Measurements from ENCODE around the gene DNAJB2. TPM values are rescaled to one million over a fixed set of nuclear protein-coding genes. Genes with fewer than 3 reads are reported as not detected.
A peak's percentile ranks its signal among the peaks of the same experiment; 100 is the strongest.

DNAJB2 gene
- total RNA-seq, 3 donors from 2014 or later = 49.9 to 88.3 (median 59.0) TPM

GRCh38 chr2:219248845-219249202 is 30.3 kb upstream of the DNAJB2 start:
- intact Hi-C loops (cut with DNase I; ENCODE audit: low total_unique reads) = no loop called here
- peaks cover 17 to 24% of the 10 kb centered on the region in 2 donors for H3K4me1 ChIP-seq
- no peaks in the 10 kb centered on the region for H3K9me3 ChIP-seq
- no peaks in the 10 kb centered on the region for H3K27me3 ChIP-seq
- no peaks in the 10 kb centered on the region for H3K36me3 ChIP-seq
- TF ChIP-seq CTCF (IDR thresholded peaks at IDR 0.05) (no peak), POLR2AphosphoS5 (IDR thresholded peaks at IDR 0.05) (no peak), POLR2A (IDR thresholded peaks at IDR 0.05) (no peak)
- peak overlapping the region; percentile 93 to 98 for H3K27ac ChIP-seq
- no peak for DNase-seq (ENCODE audit: low spot score in 2 of 2)
- peak overlapping the region in 2 of 3 donors; percentile 6 to 43 for H3K4me3 ChIP-seq

GRCh38 chr2:219249203-219249980 is 29.8 kb upstream of the DNAJB2 start:
- H3K27ac ChIP-seq = peak overlapping the region; percentile 93 to 98
- H3K27me3 ChIP-seq = no peaks in the 10 kb centered on the region
- no peaks in the 10 kb centered on the region for H3K36me3 ChIP-seq
- peaks cover 21 to 24% of the 10 kb centered on the region in 2 donors for H3K4me1 ChIP-seq
- DNase-seq (ENCODE audit: low spot score in 2 of 2) = peak; percentile 89 to 90
- peak overlapping the region in 1 of 3 donors; percentile 43 for H3K4me3 ChIP-seq
- H3K9me3 ChIP-seq = no peaks in the 10 kb centered on the region
- no peak for TF ChIP-seq CTCF (IDR thresholded peaks at IDR 0.05)
- TF ChIP-seq POLR2AphosphoS5 (IDR thresholded peaks at IDR 0.05) = peak; percentile 25 to 62 (median 49)
- intact Hi-C loops (cut with DNase I; ENCODE audit: low total_unique reads) = no loop called here

GRCh38 chr2:219250049-219250781 is 29.0 kb upstream of the DNAJB2 start:
- no peak for TF ChIP-seq CTCF (IDR thresholded peaks at IDR 0.05)
- no peak for TF ChIP-seq POLR2A (IDR thresholded peaks at IDR 0.05)
- TF ChIP-seq POLR2AphosphoS5 (IDR thresholded peaks at IDR 0.05) = no peak
- Histone ChIP-seq H3K4me3 (peak overlapping the region in 1 of 3 donors; percentile 43), H3K27ac (peak overlapping the region; percentile 93 to 98), H3K9me3 (no peaks in the 10 kb centered on the region), H3K4me1 (peaks cover 19 to 24% of the 10 kb centered on the region in 2 donors), H3K27me3 (no peaks in the 10 kb centered on the region), H3K36me3 (no peaks in the 10 kb centered on the region)
- intact Hi-C loops (cut with DNase I; ENCODE audit: low total_unique reads) = no loop called here
- no peak for DNase-seq (ENCODE audit: low spot score in 2 of 2)

GRCh38 chr2:219251656-219252055 is 27.5 kb upstream of the DNAJB2 start:
- Histone ChIP-seq H3K27ac (peak overlapping the region; percentile 93 to 98), H3K36me3 (no peaks in the 10 kb centered on the region), H3K9me3 (no peaks in the 10 kb centered on the region), H3K4me1 (peaks cover 19 to 24% of the 10 kb centered on the region in 2 donors), H3K4me3 (peak overlapping the region in 1 of 3 donors; percentile 76), H3K27me3 (no peaks in the 10 kb centered on the region)
- no peak for DNase-seq (ENCODE audit: low spot score in 2 of 2)
- intact Hi-C loops (cut with DNase I; ENCODE audit: low total_unique reads) = no loop called here
- TF ChIP-seq POLR2A (IDR thresholded peaks at IDR 0.05) (no peak), POLR2AphosphoS5 (IDR thresholded peaks at IDR 0.05) (no peak), CTCF (IDR thresholded peaks at IDR 0.05) (no peak)

- Histone ChIP-seq H3K9me3 (no peaks in the 10 kb centered on the region), H3K4me3 (peak overlapping the region; percentile 55 to 76 (median 69)), H3K4me1 (peaks cover 19 to 24% of the 10 kb centered on the region in 2 donors), H3K27ac (peak overlapping the region; percentile 93 to 98), H3K27me3 (no peaks in the 10 kb centered on the region), H3K36me3 (no peaks in the 10 kb centered on the region)
- intact Hi-C loops (cut with DNase I; ENCODE audit: low total_unique reads) = no loop called here
- TF ChIP-seq CTCF (IDR thresholded peaks at IDR 0.05) (no peak), POLR2A (IDR thresholded peaks at IDR 0.05) (no peak), POLR2AphosphoS5 (IDR thresholded peaks at IDR 0.05) (no peak)
- no peak for DNase-seq (ENCODE audit: low spot score in 2 of 2)
Measured at GRCh38 chr2:219252084-219252483, 27.1 kb upstream of the DNAJB2 start.
